Fibroblast of lung (primary cell): ENCODE measurements around the gene KCNQ2. TPM values are rescaled to one million over a fixed set of nuclear protein-coding genes. Genes with fewer than 3 reads are reported as not detected.

Experiments used
- DNase-seq, 2 donors: peaks; one replicate each; pipeline versions ENCODE4 v3.0.0 to v3.0.0-alpha.2; 2010; ENCODE audit warnings: low read depth in 2 of 2
- H2AFZ ChIP-seq: 2 replicates; pipeline ENCODE4 v1.5.1; 2012; ENCODE audit warnings: low read length, control low read depth, inconsistent platforms
- H3K27ac ChIP-seq: 2 replicates; pipeline ENCODE4 v1.5.1; 2011; ENCODE audit warnings: low read length, control low read depth; ENCODE audit not compliant: insufficient read depth
- H3K27me3 ChIP-seq: 2 replicates; pipeline ENCODE4 v1.5.1; 2011; ENCODE audit warnings: mild to moderate bottlenecking, low read length; ENCODE audit not compliant: control insufficient read depth, insufficient read depth
- H3K36me3 ChIP-seq: 2 replicates; pipeline ENCODE4 v1.5.1; 2011; ENCODE audit warnings: low read length; ENCODE audit not compliant: control insufficient read depth, insufficient read depth
- H3K4me1 ChIP-seq: 2 replicates; pipeline ENCODE4 v1.5.1; 2011; ENCODE audit warnings: low read length; ENCODE audit not compliant: control insufficient read depth, insufficient read depth; ENCODE audit errors: extremely low read depth
- H3K4me2 ChIP-seq: 2 replicates; pipeline ENCODE4 v1.5.1; 2011; ENCODE audit warnings: low read length, control low read depth; ENCODE audit not compliant: insufficient read depth; ENCODE audit errors: extremely low read depth
- H3K4me3 ChIP-seq, 4 experiments: fragments of 200-600 bp in 1 of 4; sonication (generic) in 1 of 4; replicated peaks in 1 of 4; 2 replicates each; pipeline ENCODE4 v1.5.1; 2011 to 2016; ENCODE audit warnings: low read length in 4 of 4, low read depth in 3 of 4, mild to moderate bottlenecking in 3 of 4, control low read depth in 2 of 4, inconsistent platforms in 1 of 4, mixed read lengths in 1 of 4; ENCODE audit not compliant: insufficient read depth in 1 of 4; ENCODE audit errors: control extremely low read depth in 1 of 4
- H3K79me2 ChIP-seq: 2 replicates; pipeline ENCODE4 v1.5.1; 2012; ENCODE audit warnings: mild to moderate bottlenecking, low read length, inconsistent platforms; ENCODE audit not compliant: control insufficient read depth, insufficient read depth
- H3K9ac ChIP-seq: 2 replicates; pipeline ENCODE4 v1.5.1; 2011; ENCODE audit warnings: mild to moderate bottlenecking, low read length, control low read depth; ENCODE audit not compliant: insufficient read depth
- H3K9me3 ChIP-seq: 2 replicates; pipeline ENCODE4 v1.5.1; 2012; ENCODE audit warnings: low read depth, low read length; ENCODE audit not compliant: control insufficient read depth, insufficient read depth
- H4K20me1 ChIP-seq: 2 replicates; pipeline ENCODE4 v1.5.1; 2011; ENCODE audit warnings: low read length; ENCODE audit not compliant: control insufficient read depth, insufficient read depth; ENCODE audit errors: extremely low read depth
- CTCF ChIP-seq, 2 donors: IDR thresholded peaks in 1 of 2; conservative IDR thresholded peaks in 1 of 2; 1 replicate in 1 of 2; 2 replicates in 1 of 2; pipeline ENCODE4 v1.5.1; 2011 to 2012; ENCODE audit warnings: low read length in 2 of 2, control low read depth in 1 of 2, inconsistent platforms in 1 of 2, low read depth in 1 of 2, mild to moderate bottlenecking in 1 of 2
- EZH2 ChIP-seq: IDR thresholded peaks from 2 replicates; pipeline ENCODE4 v1.5.1; 2012; ENCODE audit warnings: low read length, control low read depth, mild to moderate bottlenecking; ENCODE audit errors: missing control alignments
- polyA plus RNA-seq, 2 donors: library from polyadenylated mRNA; depleted of rRNA in 1 of 2; stranded (reverse) in 1 of 2; unstranded in 1 of 2; fragments of >200 nt; gene quantifications; 2 replicates each; pipeline ENCODE4 v1.2.1, GENCODE V29; 2011 to 2012; ENCODE audit warnings: missing spikeins in 1 of 2
- total RNA-seq: library from RNA; depleted of rRNA; stranded (reverse); fragments of >200 nt; gene quantifications from 2 replicates; pipeline ENCODE4 v1.2.1, GENCODE V29; 2014

The KCNQ2 gene
- total and polyA plus RNA-seq, 2 donors (not counting 1 experiment from before 2014, with no cell fraction given), result not detected

DNA sequence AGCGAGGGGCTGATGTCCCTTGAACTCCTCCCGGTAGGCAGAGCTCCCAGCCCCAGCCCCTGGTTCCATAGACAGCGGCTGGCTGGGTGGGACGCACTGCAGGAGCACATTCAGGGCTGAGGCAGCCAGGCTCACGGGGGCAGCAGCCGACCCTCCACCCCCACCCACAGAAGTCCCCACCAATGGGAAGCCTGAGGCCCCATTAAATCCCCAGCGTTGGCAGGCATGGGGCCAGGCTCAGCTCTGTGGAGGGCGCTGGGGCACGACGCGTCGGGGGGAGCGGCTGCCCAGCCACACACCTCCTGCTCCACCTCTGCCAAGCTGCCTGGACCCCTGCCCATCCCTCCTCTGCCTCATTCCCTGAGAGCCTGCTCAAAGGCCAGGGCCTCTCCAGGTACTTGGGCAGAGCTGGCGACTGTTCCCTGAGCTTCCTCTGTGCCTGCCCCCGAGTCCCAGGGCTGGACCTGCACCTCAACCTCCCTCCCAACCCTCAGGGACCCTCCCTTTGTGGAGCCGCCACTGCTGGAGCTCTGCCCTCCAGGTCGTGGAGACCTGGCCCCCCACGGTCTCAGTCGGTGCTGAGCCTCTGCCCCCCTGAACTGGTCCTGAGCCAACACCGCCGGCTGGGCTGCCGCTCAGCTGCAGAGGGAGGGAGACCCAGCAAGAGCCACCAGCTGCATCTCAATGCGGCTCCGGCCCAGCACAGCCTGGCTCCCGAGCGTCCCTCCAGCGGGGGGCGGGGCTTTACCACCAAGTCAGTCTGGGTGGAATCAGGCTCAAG lies 120.5 kb downstream of the KCNQ2 start:
- H3K27ac ChIP-seq, result no peak overlapping the region
- no peaks in the 10 kb centered on the region for H3K9me3 ChIP-seq
- no peak overlapping the region for H3K9ac ChIP-seq
- no peak overlapping the region for H3K4me3 ChIP-seq
- no peaks in the 10 kb centered on the region for H4K20me1 ChIP-seq
- no peak overlapping the region for H2AFZ ChIP-seq
- no peaks in the 10 kb centered on the region for H3K79me2 ChIP-seq
- no peaks in the 10 kb centered on the region for H3K27me3 ChIP-seq
- no peak for DNase-seq
- no peak for TF ChIP-seq EZH2
- no peak for TF ChIP-seq CTCF (conservative IDR thresholded peaks at IDR 0.05 in 1 of 2, IDR thresholded peaks at IDR 0.05 in 1 of 2; ENCODE audit: low read depth in 1 of 2, low read length in 2 of 2)
- no peaks in the 10 kb centered on the region for H3K36me3 ChIP-seq
- H3K4me2 ChIP-seq, result no peak overlapping the region
- H3K4me1 ChIP-seq, result no peaks in the 10 kb centered on the region

GRCh38 chr20:63351326-63351700 lies 121.1 kb downstream of the KCNQ2 start:
- no peak overlapping the region for H3K4me3 ChIP-seq
- H4K20me1 ChIP-seq, result no peaks in the 10 kb centered on the region
- TF ChIP-seq CTCF (conservative IDR thresholded peaks at IDR 0.05 in 1 of 2, IDR thresholded peaks at IDR 0.05 in 1 of 2; ENCODE audit: low read depth in 1 of 2, low read length in 2 of 2), result no peak
- TF ChIP-seq EZH2, result no peak
- H3K4me1 ChIP-seq, result no peaks in the 10 kb centered on the region
- no peak overlapping the region for H3K9ac ChIP-seq
- H2AFZ ChIP-seq, result no peak overlapping the region
- H3K9me3 ChIP-seq, result no peaks in the 10 kb centered on the region
- H3K27me3 ChIP-seq, result no peaks in the 10 kb centered on the region
- H3K27ac ChIP-seq, result no peak overlapping the region
- H3K4me2 ChIP-seq, result no peak overlapping the region
- no peak for DNase-seq
- no peaks in the 10 kb centered on the region for H3K79me2 ChIP-seq
- H3K36me3 ChIP-seq, result no peaks in the 10 kb centered on the region

GRCh38 chr20:63350597-63351325 lies 121.7 kb downstream of the KCNQ2 start:
- H3K9me3 ChIP-seq, result no peaks in the 10 kb centered on the region
- no peaks in the 10 kb centered on the region for H3K27me3 ChIP-seq
- DNase-seq, result no peak
- H3K4me3 ChIP-seq, result no peak overlapping the region
- no peaks in the 10 kb centered on the region for H3K36me3 ChIP-seq
- H2AFZ ChIP-seq, result no peak overlapping the region
- no peak overlapping the region for H3K9ac ChIP-seq
- TF ChIP-seq CTCF (conservative IDR thresholded peaks at IDR 0.05 in 1 of 2, IDR thresholded peaks at IDR 0.05 in 1 of 2; ENCODE audit: low read depth in 1 of 2, low read length in 2 of 2) (no peak), EZH2 (no peak)
- H3K79me2 ChIP-seq, result no peaks in the 10 kb centered on the region
- no peaks in the 10 kb centered on the region for H4K20me1 ChIP-seq
- no peak overlapping the region for H3K4me2 ChIP-seq
- no peaks in the 10 kb centered on the region for H3K4me1 ChIP-seq
- no peak overlapping the region for H3K27ac ChIP-seq

Other genes with a start within 250 kb of the KCNQ2 start
- not detected in 2 replicates for gene BIRC7, start 236.8 kb downstream of the KCNQ2 start, total RNA-seq
- not detected in 2 replicates for gene BIRC7, start 236.8 kb downstream of the KCNQ2 start, polyA plus RNA-seq
- not detected in 2 replicates for gene NKAIN4, start 218.2 kb downstream of the KCNQ2 start, total RNA-seq
- not detected in 2 replicates for gene NKAIN4, start 218.2 kb downstream of the KCNQ2 start, polyA plus RNA-seq
- gene ARFGAP1, start 199.8 kb downstream of the KCNQ2 start, total RNA-seq, result 35.2 and 42.9 TPM in 2 replicates
- gene ARFGAP1, start 199.8 kb downstream of the KCNQ2 start, polyA plus RNA-seq, result 33.1 and 37.6 TPM in 2 replicates
- gene COL20A1, start 179.5 kb downstream of the KCNQ2 start, total RNA-seq, result not detected in 2 replicates
- gene COL20A1, start 179.5 kb downstream of the KCNQ2 start, polyA plus RNA-seq, result not detected in 2 replicates
- gene CHRNA4, start 111.3 kb downstream of the KCNQ2 start, total RNA-seq, result not detected in 2 replicates
- gene CHRNA4, start 111.3 kb downstream of the KCNQ2 start, polyA plus RNA-seq, result not detected in 2 replicates
- 1.7 and 2.6 TPM in 2 replicates for gene EEF1A2, start 26.4 kb upstream of the KCNQ2 start, total RNA-seq
- gene EEF1A2, start 26.4 kb upstream of the KCNQ2 start, polyA plus RNA-seq, result 0.16 and 0.46 TPM in 2 replicates
- gene PPDPF, start 48.1 kb upstream of the KCNQ2 start, total RNA-seq, result 39.5 and 58.0 TPM in 2 replicates
- 29.7 and 34.0 TPM in 2 replicates for gene PPDPF, start 48.1 kb upstream of the KCNQ2 start, polyA plus RNA-seq
- under 0.01 and 0.17 TPM in 2 replicates for gene PTK6, start 64.7 kb upstream of the KCNQ2 start, total RNA-seq
- gene PTK6, start 64.7 kb upstream of the KCNQ2 start, polyA plus RNA-seq, result not detected in 2 replicates
- gene SRMS, start 75.1 kb upstream of the KCNQ2 start, total RNA-seq, result not detected in 2 replicates
- not detected in 2 replicates for gene SRMS, start 75.1 kb upstream of the KCNQ2 start, polyA plus RNA-seq
- 1.0 and 1.7 TPM in 2 replicates for gene FNDC11, start 81.5 kb upstream of the KCNQ2 start, total RNA-seq
- 0.18 and 0.22 TPM in 2 replicates for gene FNDC11, start 81.5 kb upstream of the KCNQ2 start, polyA plus RNA-seq
- gene HELZ2, start 101.6 kb upstream of the KCNQ2 start, total RNA-seq, result 40.6 and 47.6 TPM in 2 replicates
- gene HELZ2, start 101.6 kb upstream of the KCNQ2 start, polyA plus RNA-seq, result 3.3 and 6.2 TPM in 2 replicates
- gene GMEB2, start 154.4 kb upstream of the KCNQ2 start, total RNA-seq, result 7.4 and 10.9 TPM in 2 replicates
- 6.3 and 7.9 TPM in 2 replicates for gene GMEB2, start 154.4 kb upstream of the KCNQ2 start, polyA plus RNA-seq
- 16.4 and 34.3 TPM in 2 replicates for gene STMN3, start 180.8 kb upstream of the KCNQ2 start, total RNA-seq
- gene STMN3, start 180.8 kb upstream of the KCNQ2 start, polyA plus RNA-seq, result 3.7 and 27.4 TPM in 2 replicates
- 8.5 and 12.4 TPM in 2 replicates for gene RTEL1, start 185.7 kb upstream of the KCNQ2 start, total RNA-seq
- gene RTEL1, start 185.7 kb upstream of the KCNQ2 start, polyA plus RNA-seq, result 4.7 and 11.5 TPM in 2 replicates
- gene TNFRSF6B, start 224.0 kb upstream of the KCNQ2 start, total RNA-seq, result 6.7 and 35.2 TPM in 2 replicates
- gene TNFRSF6B, start 224.0 kb upstream of the KCNQ2 start, polyA plus RNA-seq, result 3.8 and 5.7 TPM in 2 replicates
- 24.7 and 35.0 TPM in 2 replicates for gene ARFRP1, start 235.3 kb upstream of the KCNQ2 start, total RNA-seq
- gene ARFRP1, start 235.3 kb upstream of the KCNQ2 start, polyA plus RNA-seq, result 32.2 and 34.6 TPM in 2 replicates
- gene ZGPAT, start 235.4 kb upstream of the KCNQ2 start, total RNA-seq, result 10.7 and 11.0 TPM in 2 replicates
- 7.6 and 8.7 TPM in 2 replicates for gene ZGPAT, start 235.4 kb upstream of the KCNQ2 start, polyA plus RNA-seq